ENCODE data around the gene SIRT4.
"Not testable (repeated sequence)": the region's sequence is repeated elsewhere in the genome, so short reads cannot be mapped to it uniquely, and the experiment has no call there.

Gene SIRT4

DNA sequence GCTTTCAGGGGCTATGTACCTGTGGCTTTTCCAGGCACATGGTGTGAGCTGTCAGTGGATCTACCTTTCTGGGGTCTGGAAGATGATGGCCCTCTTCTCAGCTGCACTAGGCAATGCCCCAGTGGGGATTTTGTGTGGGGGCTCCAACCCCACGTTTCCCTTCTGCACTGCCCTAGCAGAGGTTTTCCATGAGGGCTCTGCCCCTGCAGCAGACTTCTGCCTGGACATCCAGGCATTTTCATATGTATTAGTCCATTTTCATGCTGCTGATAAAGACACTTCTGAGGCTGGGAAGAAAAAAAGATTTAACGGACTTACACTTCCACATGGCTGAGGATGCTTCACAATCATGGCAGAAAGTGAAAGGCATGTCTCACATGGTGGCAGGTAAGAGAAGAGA lies 34.3 kb downstream of the SIRT4 start:
- not testable (repeated sequence) for DNase-seq (ENCODE audit: low read depth)

DNA sequence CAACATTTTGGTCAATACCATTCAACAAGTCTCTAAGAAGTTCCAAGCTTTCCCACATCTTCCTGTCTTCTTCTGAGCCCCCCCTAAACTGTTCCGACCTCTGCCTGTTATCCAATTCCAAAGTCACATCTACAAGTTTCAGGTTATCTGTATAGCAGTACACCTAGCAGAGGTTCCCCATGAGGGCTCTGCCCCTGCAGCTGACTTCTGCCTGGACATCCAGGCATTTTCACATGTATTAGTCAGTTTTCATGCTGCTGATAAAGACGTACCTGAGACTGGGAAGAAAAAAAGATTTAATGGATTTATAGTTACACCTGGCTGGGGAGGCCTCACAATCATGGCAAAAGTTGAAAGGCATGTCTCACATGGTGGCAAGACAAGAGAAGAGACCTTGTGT lies 35.6 kb downstream of the SIRT4 start:
- DNase-seq (ENCODE audit: low read depth), result no peak

DNA sequence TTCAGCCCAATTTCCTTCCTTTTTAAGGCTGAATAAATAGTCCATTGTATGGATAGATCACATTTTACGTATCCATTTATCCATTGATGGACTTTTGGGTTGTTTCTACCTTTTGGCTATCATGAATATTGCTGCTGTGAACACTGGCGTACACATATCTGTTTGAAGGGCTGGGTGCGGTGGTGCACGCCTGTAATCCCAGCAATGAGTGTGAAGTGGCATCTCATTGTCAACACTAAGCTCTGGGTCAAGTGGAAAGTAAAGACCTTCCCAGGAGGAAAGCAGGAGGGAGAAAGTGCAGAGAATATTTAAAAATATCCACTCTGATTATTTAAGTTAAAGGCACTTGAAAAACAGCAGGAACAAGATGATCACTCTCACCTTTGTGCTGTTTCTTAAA lies 37.1 kb downstream of the SIRT4 start:
- no peak for DNase-seq (ENCODE audit: low read depth)

DNA sequence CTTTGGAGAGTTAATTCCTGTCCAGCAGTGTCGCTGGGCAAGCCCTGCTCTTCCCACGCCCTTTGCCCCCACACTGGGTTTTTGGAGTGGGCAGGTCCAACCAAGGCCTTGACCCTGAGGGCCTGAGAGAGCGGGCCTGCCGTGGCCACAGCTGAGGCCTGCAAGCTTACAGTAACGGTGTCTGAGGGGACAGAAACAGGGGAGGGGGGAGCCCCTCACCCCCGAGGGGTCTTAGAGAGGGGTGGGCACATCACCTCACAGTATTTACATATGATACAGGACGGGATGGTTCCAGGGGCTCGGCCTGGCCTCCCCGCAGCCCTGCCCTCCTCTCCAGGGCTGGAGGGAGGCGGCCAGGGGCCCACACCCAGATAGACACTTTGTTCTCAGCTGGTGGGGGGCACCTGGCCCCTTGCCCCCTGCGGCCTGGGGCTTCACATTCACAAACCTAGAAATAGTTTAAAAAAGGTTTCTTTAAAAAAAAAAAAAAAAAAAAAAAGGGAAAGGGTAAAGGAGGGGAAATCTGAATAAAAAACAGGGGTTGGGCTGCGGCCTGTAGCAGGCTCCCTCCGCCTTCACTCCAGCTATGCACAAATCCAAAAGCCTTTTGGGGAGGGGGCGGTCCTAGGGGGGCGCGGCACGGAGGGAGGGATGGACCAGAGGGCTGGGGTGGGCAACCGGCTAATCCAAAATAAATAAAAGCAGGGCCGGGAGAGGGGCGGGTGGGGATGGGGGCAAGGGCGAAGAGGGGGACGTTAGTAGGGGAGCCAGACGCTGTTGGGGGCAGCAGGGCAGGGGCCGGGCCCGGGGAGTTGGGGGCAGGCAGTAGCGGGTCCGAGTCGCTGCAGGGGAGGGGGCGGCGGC lies 40.3 kb downstream of the SIRT4 start:
- no peak for DNase-seq (ENCODE audit: low read depth)

DNA sequence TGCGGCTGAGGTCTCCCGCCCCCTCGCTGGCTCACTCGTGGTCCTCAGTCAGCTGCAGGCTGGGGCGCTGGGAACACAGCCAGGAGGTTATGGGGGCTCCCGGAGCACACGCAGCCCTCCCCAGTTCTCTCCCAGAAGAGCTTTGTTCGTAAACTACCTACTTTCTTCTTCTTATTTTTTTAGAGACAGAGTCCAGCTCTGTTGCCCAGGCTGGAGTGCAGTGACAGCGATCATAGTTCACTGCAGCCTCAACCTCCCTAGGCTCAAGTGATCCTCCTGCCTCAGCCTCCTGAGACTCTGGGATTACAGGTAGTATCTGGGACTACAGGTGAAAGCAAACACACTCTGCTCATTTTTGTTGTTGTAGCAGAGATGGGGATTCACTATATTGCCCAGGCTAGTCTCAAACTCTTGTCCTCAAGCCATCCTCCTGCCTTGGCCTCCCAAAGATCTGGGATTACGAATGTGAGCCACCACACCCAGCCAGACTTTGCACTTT lies 41.0 kb downstream of the SIRT4 start:
- DNase-seq (ENCODE audit: low read depth), result no peak

DNA sequence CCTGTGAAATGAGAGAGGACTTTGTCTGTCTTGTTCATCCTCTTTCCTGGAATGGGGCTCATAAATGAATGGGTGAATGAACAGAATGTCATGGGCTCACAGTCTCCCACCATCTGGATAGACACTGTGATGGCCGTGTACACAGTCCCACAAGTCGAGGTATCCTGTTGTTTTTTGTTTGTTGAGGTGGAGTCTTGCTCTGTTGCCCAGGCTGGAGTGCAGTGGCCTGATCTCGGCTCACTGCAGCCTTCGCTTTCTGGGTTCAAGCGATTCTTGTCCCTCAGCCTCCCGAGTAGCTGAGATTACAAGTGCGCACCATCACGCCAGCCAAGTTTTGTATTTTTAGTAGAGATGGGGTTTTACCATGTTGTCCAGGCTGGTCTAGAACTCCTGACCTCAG lies 41.6 kb downstream of the SIRT4 start:
- DNase-seq (ENCODE audit: low read depth), result no peak

DNA sequence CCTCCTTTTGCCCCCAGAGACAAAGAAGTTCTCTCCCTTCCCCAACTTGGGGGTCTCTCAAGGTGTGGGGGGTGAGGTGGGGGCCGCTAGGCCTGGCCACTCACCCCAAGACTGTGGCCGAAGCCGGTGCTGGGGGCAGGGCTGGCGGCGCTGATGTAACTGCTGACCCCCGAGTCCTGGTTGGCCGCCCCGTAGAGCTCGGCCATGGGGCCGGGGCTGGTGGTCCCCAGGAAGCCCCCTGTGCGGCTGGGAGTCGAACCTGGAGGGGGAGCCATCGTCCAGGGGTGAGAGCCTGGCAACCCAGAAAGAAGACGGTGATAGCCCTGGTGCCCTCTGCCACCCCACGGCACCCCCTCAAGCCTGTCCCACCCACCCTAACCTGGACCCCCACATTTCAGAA lies 43.9 kb downstream of the SIRT4 start:
- DNase-seq (ENCODE audit: low read depth), result no peak

DNA sequence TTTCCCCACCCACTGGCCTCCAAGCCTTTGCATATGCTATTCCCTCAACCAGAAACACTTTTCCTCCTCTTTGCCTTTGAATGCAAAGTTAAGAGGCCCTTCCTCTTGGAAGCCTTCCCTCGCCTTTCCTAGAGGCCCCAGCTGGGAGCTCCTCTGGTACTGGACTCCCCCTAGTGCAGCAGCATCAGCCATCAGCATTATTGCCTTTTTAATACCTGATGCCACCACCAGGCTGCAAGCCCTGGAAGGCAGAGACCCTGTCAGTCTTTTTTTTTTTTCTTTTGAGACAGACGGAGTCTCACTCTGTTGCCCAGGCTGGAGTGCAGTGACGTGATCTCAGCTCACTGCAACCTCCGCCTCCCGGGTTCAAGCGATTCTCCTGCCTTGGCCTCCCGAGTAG lies 44.6 kb downstream of the SIRT4 start:
- no peak for DNase-seq (ENCODE audit: low read depth)

DNA sequence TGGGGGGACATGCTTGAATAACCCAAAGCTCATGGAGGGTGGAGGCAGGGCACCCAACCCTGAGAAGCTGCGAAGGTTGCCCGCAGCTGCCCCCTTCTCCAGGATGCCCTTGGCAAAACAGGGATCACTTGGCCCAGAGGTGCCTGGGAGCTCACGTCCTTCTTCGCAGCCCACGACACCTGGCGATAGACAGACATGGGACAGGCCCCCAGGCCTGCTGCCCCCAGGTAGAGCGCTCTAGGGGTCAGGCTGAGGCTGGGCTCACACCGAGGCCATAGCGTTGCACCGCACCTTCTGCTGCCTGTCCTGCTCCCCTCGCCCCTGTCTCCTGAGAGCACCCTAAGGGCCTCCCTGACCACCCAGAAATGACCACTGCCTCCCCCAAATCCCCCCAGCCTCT lies 45.6 kb downstream of the SIRT4 start:
- no peak for DNase-seq (ENCODE audit: low read depth)

DNA sequence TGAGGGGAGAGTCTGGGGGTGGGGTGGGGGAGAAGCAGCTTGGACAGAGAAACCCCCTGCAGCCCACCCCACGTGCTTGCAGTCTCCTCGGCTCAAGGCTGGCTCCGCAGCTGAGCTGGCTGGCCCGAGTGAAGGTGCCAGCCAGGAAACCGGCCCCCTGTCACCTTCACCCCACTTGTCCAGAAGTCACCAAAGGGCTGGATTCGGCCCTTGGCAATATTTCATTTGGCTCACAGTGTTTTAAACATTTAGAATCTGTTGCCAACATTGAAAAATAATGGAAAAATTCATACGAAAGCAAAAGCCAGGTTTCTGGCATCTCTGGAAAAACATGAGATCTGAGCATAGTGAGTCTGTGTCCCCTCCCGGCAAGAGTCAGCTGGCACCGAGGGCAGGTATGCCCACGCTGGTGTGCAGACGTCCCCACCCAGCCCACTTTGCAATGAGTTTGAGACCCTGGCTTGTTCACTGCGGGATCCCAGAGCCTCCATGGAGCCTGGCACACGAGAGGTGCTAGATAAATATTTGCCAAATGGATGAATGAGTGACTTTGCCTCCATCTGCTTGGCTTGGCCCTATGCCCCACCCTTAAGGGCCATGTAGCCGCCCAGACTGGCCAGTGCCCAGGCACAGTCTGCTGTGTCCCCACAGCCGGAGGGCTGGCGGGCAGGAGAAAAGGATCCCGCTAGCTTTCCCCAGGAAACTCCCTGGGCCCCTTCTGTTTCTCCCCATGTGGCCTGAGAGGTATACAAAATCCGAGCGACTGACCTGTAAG lies 48.6 kb downstream of the SIRT4 start:
- no peak for DNase-seq (ENCODE audit: low read depth)

DNA sequence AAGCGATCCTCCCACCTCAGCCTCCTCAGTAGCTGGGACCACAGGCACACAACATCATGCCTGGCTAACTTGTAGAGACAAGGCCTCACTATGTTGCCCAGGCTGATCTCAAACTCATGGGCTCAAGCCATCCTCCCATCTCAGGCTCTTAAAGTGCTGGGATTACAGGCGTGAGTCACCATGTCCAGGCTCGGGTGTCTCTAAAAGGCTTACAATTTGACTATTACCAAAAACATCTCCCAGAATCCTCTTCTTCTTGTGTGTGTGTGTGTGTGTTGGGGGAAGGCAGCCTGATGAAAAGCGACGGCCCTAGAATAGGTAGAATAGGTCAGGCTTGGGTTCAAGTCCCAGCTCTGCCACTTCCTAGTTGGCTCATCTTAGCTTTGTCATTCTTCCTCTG lies 50.0 kb downstream of the SIRT4 start:
- no peak for DNase-seq (ENCODE audit: low read depth)

DNA sequence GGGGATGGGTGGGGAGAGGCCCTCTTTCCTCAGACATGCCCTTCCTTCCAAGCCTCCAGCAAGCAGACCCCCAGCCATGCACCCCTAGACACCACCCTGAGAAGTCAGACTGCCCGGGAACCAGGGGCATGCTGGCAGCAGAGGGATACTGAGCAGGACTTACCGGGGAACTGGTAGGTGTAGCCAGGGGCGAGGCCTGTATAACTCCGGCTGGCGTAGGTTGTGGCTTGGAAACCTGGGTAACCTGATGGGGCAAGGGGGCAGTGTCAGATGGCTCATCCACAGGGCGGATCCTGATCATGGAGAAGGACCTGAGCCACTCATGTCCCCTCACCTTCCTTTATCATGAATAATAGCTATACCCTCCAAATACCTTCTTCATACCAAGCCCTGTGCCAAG lies 51.0 kb downstream of the SIRT4 start:
- DNase-seq (ENCODE audit: low read depth), result no peak

DNA sequence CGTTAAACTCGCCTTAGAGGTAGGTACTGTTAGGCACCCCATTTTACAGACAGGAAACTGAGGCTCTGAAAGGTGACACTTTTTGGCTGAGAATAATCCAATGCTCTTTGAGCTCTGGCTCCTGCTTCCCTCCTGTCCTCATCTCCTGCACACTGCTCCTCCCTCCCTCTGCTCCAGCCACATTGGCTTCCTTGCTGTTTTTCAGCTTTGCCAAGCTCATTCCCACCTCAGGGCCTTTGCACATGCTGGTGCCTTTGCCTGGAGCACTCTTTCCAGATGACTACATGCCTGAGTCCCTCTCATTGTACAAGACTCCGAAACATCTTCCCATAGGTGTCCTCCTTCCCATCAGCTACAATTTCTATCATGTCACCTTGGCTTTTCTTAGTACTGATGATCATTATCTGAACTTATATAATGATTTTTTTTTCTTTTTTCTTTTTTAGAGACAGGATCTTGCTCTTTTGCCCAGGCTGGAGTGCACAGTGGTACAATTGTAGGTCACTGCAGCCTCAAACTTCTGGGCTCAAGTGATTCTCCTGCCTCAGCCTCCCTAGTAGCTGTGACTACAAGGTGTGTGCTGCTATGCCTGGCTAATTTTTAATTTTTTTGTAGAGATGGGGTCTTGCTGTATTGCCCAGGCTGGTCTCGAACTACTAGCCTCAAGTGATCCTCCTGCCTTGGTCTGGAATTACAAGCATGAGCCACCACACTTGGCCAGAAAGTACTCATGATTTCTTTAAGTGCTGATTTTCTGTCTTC lies 51.6 kb downstream of the SIRT4 start:
- DNase-seq (ENCODE audit: low read depth), result no peak

DNA sequence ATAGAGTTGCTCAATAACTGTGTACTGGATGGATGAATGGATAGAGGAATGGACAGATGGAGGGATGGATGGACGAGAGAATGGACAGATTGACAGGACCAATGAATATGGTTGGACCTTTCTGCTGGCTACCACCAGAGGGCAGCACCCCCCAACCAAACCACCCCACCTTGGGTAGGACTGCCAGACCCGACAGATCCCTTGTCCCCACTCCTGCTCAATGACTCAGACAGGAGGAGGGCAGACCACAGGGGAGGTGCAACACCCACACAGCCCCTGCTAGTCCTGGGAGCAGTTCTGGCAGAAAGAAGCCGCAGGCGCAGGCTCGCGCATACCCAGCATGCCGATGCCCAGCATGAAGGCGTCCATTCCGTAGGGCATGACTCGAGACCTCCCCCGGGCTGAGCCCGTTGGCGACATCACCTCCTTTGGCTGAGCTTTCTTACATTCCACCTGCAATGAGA lies 54.5 kb downstream of the SIRT4 start:
- peak; percentile 53 for DNase-seq (ENCODE audit: low read depth)

DNA sequence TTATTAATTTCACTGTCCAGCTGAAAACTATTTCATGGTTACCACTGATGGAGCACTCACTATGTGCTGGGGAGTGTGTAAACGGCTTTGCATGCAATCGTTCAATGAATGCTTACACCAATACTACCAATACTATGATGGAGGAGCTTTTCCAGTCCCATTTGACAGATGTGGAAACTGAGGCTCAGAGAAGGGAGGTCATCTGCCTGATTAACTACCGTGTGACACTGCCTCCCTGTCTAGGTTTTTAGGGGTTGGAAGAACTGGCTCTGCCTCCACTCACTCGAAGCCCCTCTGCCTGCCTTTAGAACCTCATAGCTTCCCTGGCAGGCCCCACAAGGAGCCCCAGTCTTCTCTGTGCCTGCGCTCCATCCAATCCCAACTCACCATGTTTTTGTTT lies 55.0 kb downstream of the SIRT4 start:
- DNase-seq (ENCODE audit: low read depth), result no peak

DNA sequence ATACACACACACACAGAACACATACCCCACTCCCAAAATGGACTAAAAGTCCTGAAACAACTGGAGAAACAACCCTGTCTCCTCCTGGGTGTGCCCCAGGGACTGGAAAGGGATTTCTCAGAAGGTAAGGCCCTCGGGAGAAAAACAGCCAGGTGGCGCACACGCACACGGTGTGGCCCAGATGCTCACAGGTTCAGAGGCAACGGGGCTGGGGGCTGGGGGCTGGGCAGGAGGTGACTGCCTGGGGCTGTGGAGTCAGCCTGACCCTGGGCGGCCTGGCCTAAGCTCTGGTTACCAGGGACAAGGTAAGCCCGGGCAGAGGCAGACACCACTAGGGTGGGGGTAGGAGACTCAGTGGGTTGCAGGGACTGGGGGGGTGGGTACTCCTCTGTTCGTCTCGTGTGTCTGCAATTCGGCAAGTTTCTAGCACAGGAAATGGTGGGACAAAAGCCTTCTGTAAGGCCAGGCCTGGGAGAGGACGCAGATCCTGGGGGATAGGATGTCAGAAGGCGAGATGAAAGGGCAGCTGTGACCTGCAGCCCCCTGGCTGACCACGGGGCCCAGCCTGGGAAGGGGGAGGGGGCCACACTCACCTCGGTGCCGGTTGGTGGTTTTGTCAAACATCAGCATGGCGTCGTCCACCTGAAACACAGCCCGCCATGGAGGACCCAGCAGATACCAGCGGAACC lies 56.4 kb downstream of the SIRT4 start:
- DNase-seq (ENCODE audit: low read depth), result no peak

DNA sequence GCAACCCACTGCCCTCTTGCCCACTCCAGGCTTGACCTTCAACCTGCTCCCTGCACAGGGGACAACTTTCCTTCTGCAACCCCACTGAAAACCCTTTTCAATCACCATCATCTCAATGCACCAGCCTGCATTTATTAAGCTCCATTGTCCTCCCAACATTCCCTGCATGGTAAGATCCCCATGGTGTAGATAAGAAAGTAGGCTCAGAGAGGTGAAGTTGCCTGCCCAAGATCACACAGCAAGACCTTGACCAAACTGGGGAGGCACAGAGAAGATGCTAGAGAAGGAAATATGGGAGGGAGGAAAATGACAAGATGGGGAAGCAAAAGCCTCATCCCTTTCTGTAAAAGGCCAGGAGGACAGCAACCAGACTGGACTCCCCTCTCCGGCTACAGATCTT lies 57.0 kb downstream of the SIRT4 start:
- DNase-seq (ENCODE audit: low read depth), result no peak

DNA sequence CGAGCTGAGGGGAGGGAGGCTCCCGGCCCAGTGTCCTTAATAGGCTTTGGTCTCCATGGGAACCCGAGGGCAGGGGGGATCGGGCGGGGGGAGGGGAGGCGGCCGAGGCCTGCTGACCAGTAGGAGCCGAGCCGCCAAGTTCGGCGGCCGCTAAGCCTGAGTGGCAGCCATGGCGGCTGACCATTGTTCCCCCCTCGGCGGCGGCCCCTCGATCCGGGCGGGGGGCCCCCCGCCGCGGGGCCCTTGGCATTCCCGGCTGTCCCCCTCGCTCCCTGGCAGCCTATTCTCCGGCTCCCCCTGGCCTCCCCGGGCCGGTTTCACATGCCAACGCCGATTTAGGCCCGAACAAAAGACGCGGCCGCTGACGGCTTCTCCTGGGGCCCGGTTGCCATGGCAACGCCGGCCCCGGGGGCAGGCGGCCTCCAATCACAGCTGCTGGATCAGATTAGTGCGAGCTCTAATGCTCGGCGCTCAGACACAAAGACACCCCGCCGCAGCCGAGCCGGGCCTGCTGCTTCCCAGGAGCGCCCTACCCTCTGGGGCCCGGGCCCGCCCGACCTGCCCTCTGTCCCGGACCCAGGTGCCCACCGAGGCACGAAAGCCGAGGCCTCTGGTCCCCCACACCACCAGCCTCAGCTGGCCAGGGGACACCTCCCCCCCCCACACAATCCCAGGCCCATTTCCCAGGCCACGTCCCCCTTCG lies 59.5 kb downstream of the SIRT4 start:
- no peak for DNase-seq (ENCODE audit: low read depth)

Data from HS-5 (cell line).